ENCODE data around the gene NAB1. TPM values are rescaled to one million over a fixed set of nuclear protein-coding genes. Genes with fewer than 3 reads are reported as not detected.
A peak's percentile ranks its signal among the peaks of the same experiment; 100 is the strongest.

NAB1 gene
- total RNA-seq, 1 donor from 2014 or later, result 39.7 TPM

DNA sequence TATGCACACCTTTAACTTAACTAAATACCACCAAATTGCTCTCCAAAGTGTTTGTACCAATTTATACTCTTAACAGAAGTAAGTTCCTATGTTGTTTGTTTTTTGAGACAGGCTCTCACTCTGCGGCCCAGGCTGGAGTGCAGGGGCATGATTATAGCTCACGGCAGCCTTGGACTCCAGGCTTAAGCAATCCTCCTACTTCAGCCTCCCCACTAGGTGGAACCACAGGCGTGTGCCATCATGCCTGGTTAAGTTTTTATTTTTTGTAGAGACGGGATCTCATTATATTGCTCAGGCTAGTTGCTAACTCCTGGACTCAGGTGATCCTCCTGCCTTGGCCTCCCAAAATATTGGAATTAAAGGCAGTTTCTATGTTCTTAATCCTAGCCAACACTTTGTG lies 13.1 kb upstream of the NAB1 start:
- Mint-ChIP-seq H3K9me3 (no peaks in the 10 kb centered on the region), H3K4me1 (ENCODE audit: unreplicated experiment) (peaks cover 22% of the 10 kb centered on the region), H3K27me3 (no peaks in the 10 kb centered on the region), H3K36me3 (no peaks in the 10 kb centered on the region), H3K27ac (no peak overlapping the region), H3K4me3 (no peak overlapping the region)
- TF ChIP-seq, protein P1, sequence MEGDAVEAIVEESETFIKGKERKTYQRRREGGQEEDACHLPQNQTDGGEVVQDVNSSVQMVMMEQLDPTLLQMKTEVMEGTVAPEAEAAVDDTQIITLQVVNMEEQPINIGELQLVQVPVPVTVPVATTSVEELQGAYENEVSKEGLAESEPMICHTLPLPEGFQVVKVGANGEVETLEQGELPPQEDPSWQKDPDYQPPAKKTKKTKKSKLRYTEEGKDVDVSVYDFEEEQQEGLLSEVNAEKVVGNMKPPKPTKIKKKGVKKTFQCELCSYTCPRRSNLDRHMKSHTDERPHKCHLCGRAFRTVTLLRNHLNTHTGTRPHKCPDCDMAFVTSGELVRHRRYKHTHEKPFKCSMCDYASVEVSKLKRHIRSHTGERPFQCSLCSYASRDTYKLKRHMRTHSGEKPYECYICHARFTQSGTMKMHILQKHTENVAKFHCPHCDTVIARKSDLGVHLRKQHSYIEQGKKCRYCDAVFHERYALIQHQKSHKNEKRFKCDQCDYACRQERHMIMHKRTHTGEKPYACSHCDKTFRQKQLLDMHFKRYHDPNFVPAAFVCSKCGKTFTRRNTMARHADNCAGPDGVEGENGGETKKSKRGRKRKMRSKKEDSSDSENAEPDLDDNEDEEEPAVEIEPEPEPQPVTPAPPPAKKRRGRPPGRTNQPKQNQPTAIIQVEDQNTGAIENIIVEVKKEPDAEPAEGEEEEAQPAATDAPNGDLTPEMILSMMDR (conservative IDR thresholded peaks at IDR 0.05), result no peak
- no peak for DNase-seq (ENCODE audit: extremely low spot score, unreplicated experiment)

DNA sequence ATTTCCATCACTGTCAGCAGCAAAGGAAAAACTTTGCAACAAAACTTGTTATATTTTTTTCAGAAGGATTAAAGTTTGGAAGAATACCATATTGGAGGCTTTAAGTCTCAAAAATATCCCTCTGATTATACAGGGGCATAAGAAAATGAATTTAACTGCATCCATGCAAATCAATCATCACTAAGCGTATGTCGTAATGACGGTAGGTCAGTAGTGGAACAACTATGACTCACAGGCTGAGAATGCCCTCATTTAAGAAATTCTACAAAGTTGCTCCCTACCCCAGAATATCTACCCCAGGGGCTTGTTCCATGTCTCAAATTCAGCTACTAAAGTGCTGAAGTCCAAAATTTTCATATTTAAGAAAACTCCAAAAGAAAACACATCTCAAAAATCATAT lies 12.5 kb upstream of the NAB1 start:
- Mint-ChIP-seq H3K27me3 (no peaks in the 10 kb centered on the region), H3K27ac (no peak overlapping the region), H3K36me3 (no peaks in the 10 kb centered on the region), H3K9me3 (no peaks in the 10 kb centered on the region), H3K4me1 (ENCODE audit: unreplicated experiment) (peaks cover 25% of the 10 kb centered on the region), H3K4me3 (peak overlapping the region; percentile 13)
- DNase-seq (ENCODE audit: extremely low spot score, unreplicated experiment), result no peak
- TF ChIP-seq, protein P1 (conservative IDR thresholded peaks at IDR 0.05), result no peak

DNA sequence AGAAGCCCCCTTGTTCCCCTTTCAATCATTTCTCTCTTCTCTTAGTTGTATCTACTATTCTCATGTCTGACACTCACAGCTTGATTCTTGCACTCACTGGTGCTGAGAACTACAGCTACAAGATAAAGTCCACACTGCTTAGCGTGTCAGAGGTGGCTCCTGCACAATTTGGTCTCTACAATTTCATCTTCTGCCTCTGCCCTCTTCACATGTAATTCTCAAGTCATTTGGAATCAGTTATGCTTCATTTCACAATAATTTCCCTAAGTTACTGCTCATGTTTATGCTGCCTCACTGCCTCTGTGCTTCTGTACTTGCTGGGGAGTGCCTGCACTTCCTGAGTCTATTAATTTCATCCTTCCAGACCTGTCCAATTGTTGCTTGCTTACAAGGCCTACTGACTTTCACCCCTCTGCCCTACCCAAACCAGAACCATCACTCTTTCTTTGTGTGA lies 11.6 kb upstream of the NAB1 start:
- peak overlapping the region; percentile 21 for H3K27ac Mint-ChIP-seq
- TF ChIP-seq, protein P1 (conservative IDR thresholded peaks at IDR 0.05), result no peak
- H3K27me3 Mint-ChIP-seq, result no peaks in the 10 kb centered on the region
- no peak for DNase-seq (ENCODE audit: extremely low spot score, unreplicated experiment)
- H3K9me3 Mint-ChIP-seq, result no peaks in the 10 kb centered on the region
- peak overlapping the region; percentile 1 for H3K4me3 Mint-ChIP-seq
- H3K36me3 Mint-ChIP-seq, result no peaks in the 10 kb centered on the region
- peaks cover 28% of the 10 kb centered on the region for H3K4me1 Mint-ChIP-seq (ENCODE audit: unreplicated experiment)

DNA sequence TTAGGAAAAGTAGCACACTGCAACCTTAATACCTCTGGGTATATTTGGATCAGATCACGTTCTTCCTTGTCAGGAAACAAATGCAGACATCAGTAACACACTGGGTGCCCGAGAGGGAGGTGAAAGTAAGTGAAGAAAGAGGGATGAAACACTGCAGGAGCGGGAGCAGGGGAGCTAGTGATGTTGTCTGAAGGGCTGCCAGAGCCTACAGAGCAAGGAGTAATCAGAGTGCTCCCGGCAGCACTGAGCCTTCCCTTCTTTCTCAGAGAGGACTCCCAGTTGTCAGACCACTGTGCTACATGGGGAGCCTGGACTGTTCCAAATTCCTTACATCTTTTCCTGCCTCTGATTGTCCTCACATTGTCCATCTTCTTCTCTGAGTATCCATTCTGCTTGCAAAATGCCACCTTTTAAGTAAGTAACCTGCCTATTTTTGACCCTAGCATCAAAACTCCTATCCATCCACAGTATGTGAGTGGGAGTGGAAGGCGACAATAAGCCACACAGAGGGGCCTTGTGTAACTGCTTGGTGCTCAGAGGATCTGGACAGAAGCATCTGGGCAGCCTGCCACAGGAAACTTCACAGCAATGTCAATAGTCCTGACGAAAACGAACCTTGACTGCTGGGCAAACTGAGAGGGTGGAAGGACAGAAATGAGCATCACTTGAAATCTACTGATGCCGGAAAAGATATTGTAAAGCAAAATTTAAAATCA lies 10.8 kb upstream of the NAB1 start:
- peaks cover 28% of the 10 kb centered on the region for H3K4me1 Mint-ChIP-seq (ENCODE audit: unreplicated experiment)
- H3K36me3 Mint-ChIP-seq, result no peaks in the 10 kb centered on the region
- no peak overlapping the region for H3K4me3 Mint-ChIP-seq
- TF ChIP-seq, protein P1 (conservative IDR thresholded peaks at IDR 0.05), result no peak
- H3K27me3 Mint-ChIP-seq, result no peaks in the 10 kb centered on the region
- no peaks in the 10 kb centered on the region for H3K9me3 Mint-ChIP-seq
- peak overlapping the region; percentile 21 for H3K27ac Mint-ChIP-seq
- DNase-seq (ENCODE audit: extremely low spot score, unreplicated experiment), result no peak

GRCh38 chr2:190640117-190640516 lies 8.8 kb upstream of the NAB1 start:
- TF ChIP-seq, protein P1 (conservative IDR thresholded peaks at IDR 0.05), result no peak
- H3K4me3 Mint-ChIP-seq, result no peak overlapping the region
- H3K27me3 Mint-ChIP-seq, result peaks cover 5% of the 10 kb centered on the region
- peaks cover 28% of the 10 kb centered on the region for H3K4me1 Mint-ChIP-seq (ENCODE audit: unreplicated experiment)
- H3K27ac Mint-ChIP-seq, result no peak overlapping the region
- H3K9me3 Mint-ChIP-seq, result no peaks in the 10 kb centered on the region
- no peak for DNase-seq (ENCODE audit: extremely low spot score, unreplicated experiment)
- H3K36me3 Mint-ChIP-seq, result no peaks in the 10 kb centered on the region
